SK-N-MC (cell line): ENCODE measurements around the gene DCLRE1A.
A peak's percentile ranks its signal among the peaks of the same experiment; 100 is the strongest.

Experiments
- DNase-seq: peaks from one replicate; pipeline ENCODE4 v3.0.0-alpha.2; 2011; ENCODE audit warnings: low read depth, low spot score
- H3K27ac ChIP-seq: fragments of 200-600 bp; sonication (generic); 2 replicates; pipeline ENCODE4 v1.5.1; 2016; ENCODE audit warnings: mixed run types
- H3K36me3 ChIP-seq: fragments of 200-600 bp; sonication (generic); 2 replicates; pipeline ENCODE4 v1.6.1; 2017; ENCODE audit warnings: antibody characterized with exemption, low read length, mixed read lengths; ENCODE audit not compliant: insufficient read depth
- H3K4me3 ChIP-seq: fragments of 200-600 bp; sonication (generic); 2 replicates; pipeline ENCODE4 v1.5.1; 2016
- H3K9ac ChIP-seq: fragments of 200-600 bp; sonication (generic); 2 replicates; pipeline ENCODE4 v1.8.0; 2017; ENCODE audit warnings: mixed run types, mixed read lengths; ENCODE audit not compliant: insufficient read length
- H3K9me3 ChIP-seq: fragments of 200-600 bp; sonication (generic); 2 replicates; pipeline ENCODE4 v1.6.1; 2017; ENCODE audit warnings: low read depth, mild to moderate bottlenecking, antibody characterized with exemption, low read length, moderate library complexity, mixed read lengths
- EZH2 ChIP-seq: fragments of 200-600 bp; sonication (generic); IDR thresholded peaks from one replicate; pipeline ENCODE4 v1.6.1; 2017; ENCODE audit warnings: antibody characterized with exemption
- FOXP2 ChIP-seq: optimal IDR thresholded peaks from 2 replicates; pipeline ENCODE3; 2011; ENCODE audit warnings: mild to moderate bottlenecking, moderate library complexity; ENCODE audit not compliant: insufficient read depth; ENCODE audit errors: extremely low read length, control extremely low read depth
- POLR2AphosphoS5 ChIP-seq: IDR thresholded peaks from 2 replicates; pipeline ENCODE4 v1.6.1; 2012; ENCODE audit warnings: mild to moderate bottlenecking, low read depth, low read length, borderline replicate concordance

DCLRE1A gene

DNA sequence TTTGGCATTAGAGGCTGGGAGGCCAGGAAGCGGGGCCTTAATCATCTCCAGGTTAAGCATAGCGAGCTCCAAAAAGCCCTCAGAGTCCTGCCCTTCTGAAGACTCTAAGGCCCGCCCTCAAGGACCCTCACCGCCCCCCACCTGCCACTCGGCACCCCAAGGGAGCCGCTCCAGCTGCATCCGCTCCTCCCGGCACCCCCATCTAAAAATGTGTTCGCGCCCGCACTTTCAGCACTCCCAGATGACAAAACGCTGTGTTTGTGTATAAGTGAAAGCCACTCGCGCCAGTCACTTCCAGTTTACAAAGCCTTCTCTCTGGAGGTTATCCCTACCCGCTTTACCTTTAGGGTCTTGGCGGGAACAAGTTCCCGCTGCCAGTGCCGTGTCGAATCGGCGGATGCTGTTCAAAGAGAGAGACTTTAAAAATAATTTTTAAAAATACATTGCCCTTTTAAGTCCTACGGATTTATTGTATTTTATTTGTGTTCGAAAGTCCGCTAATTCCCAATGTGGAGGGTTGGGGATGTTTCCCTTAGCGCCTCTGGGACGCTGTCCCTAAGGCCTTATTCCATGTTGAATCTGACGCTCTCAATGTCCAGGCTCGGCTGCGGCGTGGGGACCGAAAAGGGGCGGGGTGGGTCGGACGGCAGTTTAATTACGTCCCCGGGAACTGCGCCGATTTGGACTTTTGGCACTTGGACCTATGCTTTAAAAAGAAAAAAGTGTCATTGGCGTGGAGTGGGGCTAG lies at the start of gene DCLRE1A, which contains the start of gene NHLRC2:
Gene DCLRE1A, minus strand, starts transcription at position 70 of the 748 bp plus-strand sequence. CDS start 900 bp downstream, outside the sequence.
Gene NHLRC2, plus strand, starts transcription at position 649 of the 748 bp plus-strand sequence. CDS start 212 bp downstream, outside the sequence.
- Histone ChIP-seq H3K27ac (peak within 1 kb of the TSS; percentile 91), H3K36me3 (peaks cover 8% of the 10 kb centered on the region), H3K9ac (peak within 1 kb of the TSS; percentile 89), H3K9me3 (no peaks in the 10 kb centered on the region), H3K4me3 (peak within 1 kb of the TSS; percentile 85)
- TF ChIP-seq FOXP2 (no peak), EZH2 (no peak)
- no peak for DNase-seq

DNA sequence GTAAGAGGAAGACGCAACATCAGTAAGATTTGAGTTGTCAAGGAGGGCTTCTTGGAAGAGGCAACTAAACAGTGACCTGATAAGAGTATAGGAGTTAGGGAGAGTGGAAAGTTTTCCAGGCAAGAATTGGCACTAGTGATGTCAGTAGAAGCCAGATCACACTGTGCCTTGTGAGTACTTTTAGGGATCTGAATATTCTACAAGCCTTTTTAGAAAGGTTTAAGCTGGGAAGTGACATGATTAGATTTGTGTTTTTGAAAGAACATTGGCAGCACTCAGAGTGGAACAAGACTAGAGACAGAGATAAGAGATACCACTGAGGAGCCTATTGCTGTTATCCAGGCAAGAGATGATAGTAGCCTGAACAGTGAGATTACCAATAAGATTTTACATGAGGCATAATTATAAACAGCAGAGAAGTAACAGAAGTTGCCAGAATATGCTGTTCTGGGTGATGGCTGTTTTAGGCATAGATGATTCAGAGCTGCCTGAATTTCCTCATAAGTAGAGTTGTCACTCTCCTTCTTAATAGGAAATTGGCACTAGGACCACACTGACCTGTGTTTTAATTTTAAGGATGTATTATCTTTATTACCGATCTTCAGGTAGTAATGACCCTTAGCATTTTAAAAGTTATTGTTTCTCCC lies 46.2 kb upstream of the DCLRE1A start:
- no peak for DNase-seq
- no peak overlapping the region for H3K27ac ChIP-seq

DNA sequence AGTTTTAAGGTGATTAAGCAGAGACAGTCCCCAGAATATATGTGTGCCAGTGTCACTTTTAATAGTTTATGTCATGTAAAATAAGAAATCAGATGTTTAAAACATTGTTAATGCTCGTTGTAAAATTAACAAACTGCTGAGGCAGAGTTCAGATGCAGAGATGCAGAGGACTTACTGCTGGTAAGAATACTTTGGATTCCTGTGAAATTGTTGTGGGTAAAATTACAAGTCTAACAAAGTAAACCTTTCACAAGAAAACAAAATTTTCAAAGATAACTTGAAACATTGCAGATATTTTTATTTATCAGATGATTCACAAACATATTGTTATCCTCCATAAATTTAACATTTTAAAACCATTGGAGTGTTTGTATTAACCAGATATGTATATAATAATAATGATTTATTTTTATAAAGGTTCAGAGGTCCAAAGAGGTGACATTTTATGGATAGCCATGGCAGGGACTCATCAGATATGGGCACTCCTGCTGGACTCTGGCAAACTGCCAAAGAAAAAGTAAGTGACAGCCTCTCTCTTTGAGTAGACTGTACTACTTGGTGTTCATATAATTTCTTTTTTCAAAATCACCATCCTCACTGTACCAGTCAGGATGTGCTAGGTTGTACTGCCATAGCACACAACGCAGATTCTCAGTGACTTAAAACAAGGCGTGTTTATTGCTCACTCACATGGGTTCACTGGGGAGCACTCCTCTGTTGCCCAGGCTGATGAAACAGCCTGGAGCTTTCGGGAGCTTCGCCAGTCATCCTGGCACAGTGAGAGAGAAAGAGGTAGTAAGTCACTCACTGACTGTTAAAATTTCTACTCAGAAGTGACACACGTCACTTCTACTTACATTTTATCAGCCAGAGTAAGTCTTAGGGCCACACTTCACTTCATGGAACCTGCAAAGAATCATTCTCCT lies 44.1 kb upstream of the DCLRE1A start:
- TF ChIP-seq FOXP2 (no peak), EZH2 (no peak), POLR2AphosphoS5 (no peak)
- H3K9ac ChIP-seq = no peak overlapping the region
- no peaks in the 10 kb centered on the region for H3K9me3 ChIP-seq
- peak overlapping the region; percentile 79 for H3K27ac ChIP-seq
- DNase-seq = no peak
- peak overlapping the region; percentile 33; the same call in 1 of the 2 replicates for H3K4me3 ChIP-seq
- peaks cover 13% of the 10 kb centered on the region; the same call in 1 of the 2 replicates for H3K36me3 ChIP-seq

More for the DNA sequence above, 46.2 kb upstream of the DCLRE1A start:
- Histone ChIP-seq H3K9ac (no peak overlapping the region), H3K9me3 (no peaks in the 10 kb centered on the region), H3K36me3 (peaks cover 13% of the 10 kb centered on the region; the same call in 1 of the 2 replicates), H3K4me3 (no peak overlapping the region)
- no peak for TF ChIP-seq EZH2
- TF ChIP-seq POLR2AphosphoS5 = no peak

DNA sequence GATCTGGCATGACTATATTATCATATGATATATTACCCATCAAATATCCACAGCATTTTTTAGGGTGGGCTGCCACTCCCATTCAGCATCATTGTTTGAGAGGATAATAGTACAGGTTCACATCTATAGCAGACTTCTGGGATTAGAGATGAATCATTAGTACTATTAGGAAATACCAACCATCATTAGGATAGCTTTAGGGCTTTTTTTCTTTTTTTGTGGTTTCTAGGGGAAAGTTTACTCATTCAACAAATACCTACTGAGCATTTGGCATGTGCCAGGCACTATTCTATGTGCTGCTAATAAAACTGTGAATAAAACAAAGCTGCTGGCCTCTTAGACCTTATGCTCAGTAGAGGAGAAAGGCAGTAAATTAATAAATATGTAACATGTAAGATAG lies 41.1 kb upstream of the DCLRE1A start:
- Histone ChIP-seq H3K36me3 (0 out of 2 replicates have a peak, but pooled peaks cover 5% of the 10 kb centered on the region), H3K9ac (no peak overlapping the region), H3K9me3 (no peaks in the 10 kb centered on the region), H3K27ac (no peak overlapping the region), H3K4me3 (no peak overlapping the region)
- DNase-seq = no peak
- no peak for TF ChIP-seq EZH2
- TF ChIP-seq POLR2AphosphoS5 = no peak
- no peak for TF ChIP-seq FOXP2

DNA sequence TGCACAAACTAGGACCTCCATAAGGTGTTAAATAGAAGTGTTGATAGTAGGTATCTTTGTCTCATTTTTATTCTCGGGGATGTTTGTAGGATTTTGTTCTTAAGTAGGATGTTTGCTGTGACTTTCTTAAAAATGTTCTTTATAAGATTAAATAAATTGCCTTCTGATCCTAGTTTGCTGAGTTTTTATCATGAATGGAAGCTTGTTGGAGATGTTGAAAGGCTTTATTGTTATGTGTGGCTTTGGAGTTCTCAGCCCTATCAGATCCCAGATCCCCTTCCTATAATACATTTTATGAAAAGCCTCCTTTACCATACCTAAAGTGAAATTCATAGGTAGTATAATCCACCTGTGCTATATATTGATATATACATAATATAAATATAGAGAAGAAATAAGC lies 40.7 kb upstream of the DCLRE1A start:
- H3K36me3 ChIP-seq = 0 out of 2 replicates have a peak, but pooled peaks cover 5% of the 10 kb centered on the region
- H3K9me3 ChIP-seq = no peaks in the 10 kb centered on the region
- no peak for TF ChIP-seq FOXP2
- no peak for TF ChIP-seq POLR2AphosphoS5
- no peak for TF ChIP-seq EZH2
- no peak overlapping the region for H3K4me3 ChIP-seq
- H3K27ac ChIP-seq = no peak overlapping the region
- no peak for DNase-seq
- no peak overlapping the region for H3K9ac ChIP-seq

DNA sequence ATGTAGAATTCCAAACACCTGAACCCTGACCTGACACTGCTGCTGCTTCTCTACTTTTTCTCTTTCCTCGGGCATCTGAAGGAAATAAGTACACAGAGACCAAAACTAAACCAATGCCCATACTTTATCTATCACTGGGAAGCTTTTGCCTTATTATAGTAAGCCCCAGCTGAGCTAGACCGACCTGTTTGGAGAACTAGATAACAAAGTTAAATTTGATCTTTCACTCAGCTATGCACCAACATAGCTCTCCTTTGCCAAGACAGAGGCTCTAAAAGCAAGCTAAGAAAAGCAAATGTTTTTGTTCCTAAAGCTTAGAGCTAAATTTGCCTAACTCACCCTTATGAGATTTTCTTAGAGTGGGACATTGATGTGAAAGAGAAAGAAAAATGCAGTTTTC lies 39.7 kb upstream of the DCLRE1A start:
- no peak for TF ChIP-seq POLR2AphosphoS5
- TF ChIP-seq FOXP2 = no peak
- no peak for TF ChIP-seq EZH2
- Histone ChIP-seq H3K4me3 (no peak overlapping the region), H3K27ac (no peak overlapping the region), H3K36me3 (peaks cover 5% of the 10 kb centered on the region; the same call in 1 of the 2 replicates), H3K9ac (no peak overlapping the region), H3K9me3 (no peaks in the 10 kb centered on the region)
- DNase-seq = no peak

DNA sequence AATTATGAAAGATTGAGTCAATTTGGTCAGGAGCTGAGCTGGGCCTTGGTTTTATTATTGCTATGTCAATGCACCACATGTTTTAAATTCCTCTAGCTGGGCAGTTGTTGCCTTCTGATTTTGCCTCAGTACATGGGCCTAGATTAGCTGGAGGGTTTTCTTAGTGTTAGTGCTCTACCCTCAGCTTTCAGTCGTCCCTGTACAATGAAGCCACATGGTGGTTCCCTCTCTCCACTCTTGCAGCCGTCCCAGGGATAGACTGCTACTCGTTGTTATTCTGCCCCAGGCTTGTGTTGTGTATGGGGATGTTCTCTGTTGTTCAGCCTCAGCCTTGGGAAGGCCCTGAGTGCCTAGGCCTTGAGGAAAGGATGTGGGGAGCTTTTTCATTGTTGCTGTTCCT lies 37.6 kb upstream of the DCLRE1A start:
- no peak for DNase-seq
- no peak overlapping the region for H3K9ac ChIP-seq
- H3K27ac ChIP-seq = no peak overlapping the region
- no peak for TF ChIP-seq FOXP2
- TF ChIP-seq EZH2 = no peak
- no peak for TF ChIP-seq POLR2AphosphoS5
- no peak overlapping the region for H3K4me3 ChIP-seq
- no peaks in the 10 kb centered on the region for H3K9me3 ChIP-seq
- peaks cover 9% of the 10 kb centered on the region for H3K36me3 ChIP-seq

DNA sequence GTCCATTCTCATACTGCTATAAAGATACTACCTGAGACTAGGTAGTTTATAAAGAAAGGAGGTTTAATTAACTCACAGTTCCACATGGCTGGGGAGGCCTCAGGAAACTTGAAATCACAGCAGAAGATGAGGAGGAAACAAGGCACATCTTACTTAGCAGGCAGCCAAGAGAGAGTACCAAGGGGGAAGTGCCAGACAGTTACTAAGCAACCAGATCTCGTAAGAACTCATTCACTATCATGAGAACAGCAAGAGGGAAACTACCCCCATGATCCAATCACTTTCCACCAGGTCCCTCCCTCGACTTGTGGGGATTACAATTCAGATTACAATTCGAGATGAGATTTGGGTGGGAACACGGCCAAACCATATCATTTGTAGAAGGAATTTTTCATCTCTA lies 36.9 kb upstream of the DCLRE1A start:
- Histone ChIP-seq H3K4me3 (no peak overlapping the region), H3K36me3 (peaks cover 15% of the 10 kb centered on the region), H3K27ac (no peak overlapping the region), H3K9me3 (no peaks in the 10 kb centered on the region), H3K9ac (no peak overlapping the region)
- TF ChIP-seq FOXP2 (no peak), POLR2AphosphoS5 (no peak), EZH2 (no peak)
- no peak for DNase-seq
